Smooth muscle cell (in vitro differentiated cells): ENCODE data around the gene ADGRF3. TPM values are rescaled to one million over a fixed set of nuclear protein-coding genes. Genes with fewer than 3 reads are reported as not detected.
"Not testable (repeated sequence)": the region's sequence is repeated elsewhere in the genome, so short reads cannot be mapped to it uniquely, and the experiment has no call there.

Experiments
- DNase-seq: peaks from one replicate; lab custom pipeline; 2025; ENCODE audit not compliant: unreplicated experiment; lab: John Stamatoyannopoulos, UW
- H2AFZ ChIP-seq: fragments of 200-600 bp; sonication (generic); 2 replicates; pipeline ENCODE4 v1.6.0; 2016; ENCODE audit warnings: antibody characterized with exemption, low read depth, mild to moderate bottlenecking
- H3F3A ChIP-seq: fragments of 200-600 bp; sonication (generic); 2 replicates; pipeline ENCODE4 v1.6.0; 2017; ENCODE audit warnings: antibody characterized with exemption, low read depth
- H3K27ac ChIP-seq: fragments of 200-600 bp; sonication (generic); 2 replicates; pipeline ENCODE4 v1.5.1; 2016; ENCODE audit warnings: low read depth, mild to moderate bottlenecking
- H3K27me3 ChIP-seq: fragments of 200-600 bp; sonication (generic); 2 replicates; pipeline ENCODE4 v1.6.1; 2016; ENCODE audit warnings: low read depth, mild to moderate bottlenecking
- H3K36me3 ChIP-seq: fragments of 200-600 bp; sonication (generic); 2 replicates; pipeline ENCODE4 v1.5.1; 2016; ENCODE audit warnings: low read depth
- H3K4me1 ChIP-seq: fragments of 200-600 bp; sonication (generic); 2 replicates; pipeline ENCODE4 v1.5.1; 2016; ENCODE audit warnings: low read depth
- H3K4me2 ChIP-seq: fragments of 200-600 bp; sonication (generic); 2 replicates; pipeline ENCODE4 v1.6.0; 2016; ENCODE audit warnings: mild to moderate bottlenecking
- H3K4me3 ChIP-seq: fragments of 200-600 bp; sonication (generic); 2 replicates; pipeline ENCODE4 v1.5.1; 2016; ENCODE audit warnings: mild to moderate bottlenecking
- H3K79me2 ChIP-seq: fragments of 200-600 bp; sonication (generic); 2 replicates; pipeline ENCODE4 v1.6.0; 2016; ENCODE audit warnings: low read depth, mild to moderate bottlenecking
- H3K9ac ChIP-seq: fragments of 200-600 bp; sonication (generic); 2 replicates; pipeline ENCODE4 v1.6.0; 2016; ENCODE audit warnings: low read depth
- H3K9me3 ChIP-seq: fragments of 200-600 bp; sonication (generic); replicated peaks from 2 replicates; pipeline ENCODE4 v1.5.1; 2016; ENCODE audit warnings: low read depth
- H4K20me1 ChIP-seq: fragments of 200-600 bp; sonication (generic); 2 replicates; pipeline ENCODE4 v1.6.0; 2016; ENCODE audit warnings: low read depth
- CTCF ChIP-seq: fragments of 200-600 bp; sonication (generic); IDR thresholded peaks from 2 replicates; pipeline ENCODE4 v1.5.1; 2017; ENCODE audit warnings: borderline replicate concordance, mild to moderate bottlenecking, antibody characterized with exemption; ENCODE audit not compliant: insufficient read depth, poor library complexity, severe bottlenecking
- WGBS: methylation state at CpG from one replicate; pipeline ENCODE4 v1.1.7; 2016; ENCODE audit warnings: low lambda C conversion rate; 5-methylcytosine and 5-hydroxymethylcytosine counted together
- polyA plus RNA-seq: library from polyadenylated mRNA; unstranded; fragments of >200 nt; fragmentation: Nextera tagmentation; extraction: Ambion mirVana; gene quantifications from 2 replicates; pipeline ENCODE4 v1.2.1, GENCODE V29; 2016
- total RNA-seq: library from RNA; depleted of rRNA; stranded (reverse); fragments of >200 nt; gene quantifications from 2 replicates; pipeline ENCODE4 v1.2.3, GENCODE V29; 2014

ADGRF3 gene
- total and polyA plus RNA-seq, 2 experiments from 2014 or later: 0.06 TPM; not detected in 1

GRCh38 chr2:26274058-26274613 lies 72.5 kb downstream of the ADGRF3 start:
- H3K9me3 ChIP-seq: no peaks in the 10 kb centered on the region
- no peak for DNase-seq
- no peak for TF ChIP-seq CTCF
- H3K4me1 ChIP-seq: no peaks in the 10 kb centered on the region
- H3K27ac ChIP-seq: peak overlapping the region; percentile 84
- H3K4me2 ChIP-seq: peak overlapping the region; percentile 11
- peaks cover 15% of the 10 kb centered on the region for H3K36me3 ChIP-seq
- 52% methylated on average over 5 of the region's 5 CpGs for WGBS
- H3K4me3 ChIP-seq: no peak overlapping the region
- H3K9ac ChIP-seq: peak overlapping the region; percentile 50
- H4K20me1 ChIP-seq: no peaks in the 10 kb centered on the region
- no peaks in the 10 kb centered on the region for H3K79me2 ChIP-seq
- H3F3A ChIP-seq: no peaks in the 10 kb centered on the region
- H3K27me3 ChIP-seq: no peaks in the 10 kb centered on the region
- no peak overlapping the region for H2AFZ ChIP-seq

GRCh38 chr2:26273501-26273900 lies 73.1 kb downstream of the ADGRF3 start:
- WGBS: 82% methylated on average over 2 of the region's 2 CpGs
- TF ChIP-seq CTCF: no peak
- H3K4me2 ChIP-seq: peak overlapping the region; percentile 11
- no peaks in the 10 kb centered on the region for H3K9me3 ChIP-seq
- no peaks in the 10 kb centered on the region for H3K4me1 ChIP-seq
- no peak overlapping the region for H3K9ac ChIP-seq
- no peak overlapping the region for H2AFZ ChIP-seq
- DNase-seq: no peak
- H3K4me3 ChIP-seq: no peak overlapping the region
- H3K36me3 ChIP-seq: peaks cover 9% of the 10 kb centered on the region
- H4K20me1 ChIP-seq: peaks cover 4% of the 10 kb centered on the region
- no peaks in the 10 kb centered on the region for H3K27me3 ChIP-seq
- H3K27ac ChIP-seq: peak overlapping the region; percentile 84
- no peaks in the 10 kb centered on the region for H3K79me2 ChIP-seq
- H3F3A ChIP-seq: no peaks in the 10 kb centered on the region

GRCh38 chr2:26270373-26270772 lies 76.2 kb downstream of the ADGRF3 start:
- no peak overlapping the region for H3K4me2 ChIP-seq
- TF ChIP-seq CTCF: no peak

GRCh38 chr2:26269571-26270158 lies 76.9 kb downstream of the ADGRF3 start:
- no peak for DNase-seq

More at GRCh38 chr2:26270373-26270772, 76.2 kb downstream of the ADGRF3 start:
- H3K36me3 ChIP-seq: no peaks in the 10 kb centered on the region
- H3K4me1 ChIP-seq: no peaks in the 10 kb centered on the region
- no peaks in the 10 kb centered on the region for H3K79me2 ChIP-seq
- H2AFZ ChIP-seq: no peak overlapping the region
- H3K9ac ChIP-seq: no peak overlapping the region
- no peak for DNase-seq
- peaks cover 13% of the 10 kb centered on the region for H4K20me1 ChIP-seq
- no peaks in the 10 kb centered on the region for H3K27me3 ChIP-seq
- H3K27ac ChIP-seq: no peak overlapping the region
- H3F3A ChIP-seq: no peaks in the 10 kb centered on the region
- H3K9me3 ChIP-seq: no peaks in the 10 kb centered on the region
- no peak overlapping the region for H3K4me3 ChIP-seq

GRCh38 chr2:26268670-26269385 lies 77.8 kb downstream of the ADGRF3 start:
- Histone ChIP-seq H4K20me1 (peaks cover 13% of the 10 kb centered on the region), H3K27ac (peak overlapping the region; percentile 49)
- H3K79me2 ChIP-seq, H3K4me1 ChIP-seq, H3K36me3 ChIP-seq, H3K27me3 ChIP-seq, H3K9me3 ChIP-seq, H3F3A ChIP-seq, H3K4me2 ChIP-seq, DNase-seq, H2AFZ ChIP-seq, H3K9ac ChIP-seq, H3K4me3 ChIP-seq: not testable (repeated sequence)
- 94% methylated on average over 12 of the region's 12 CpGs for WGBS

More at GRCh38 chr2:26269571-26270158, 76.9 kb downstream of the ADGRF3 start:
- Histone ChIP-seq H3K79me2 (no peaks in the 10 kb centered on the region), H3K4me2 (no peak overlapping the region), H3K27me3 (no peaks in the 10 kb centered on the region), H3F3A (no peaks in the 10 kb centered on the region), H3K4me3 (no peak overlapping the region), H3K9me3 (no peaks in the 10 kb centered on the region), H3K27ac (no peak overlapping the region), H2AFZ (no peak overlapping the region), H3K9ac (no peak overlapping the region), H3K4me1 (no peaks in the 10 kb centered on the region), H4K20me1 (peaks cover 13% of the 10 kb centered on the region), H3K36me3 (no peaks in the 10 kb centered on the region)
- 93% methylated on average over 6 of the region's 6 CpGs for WGBS
- no peak for TF ChIP-seq CTCF
